ENCODE results near the gene LTBP1.
"Not testable (repeated sequence)": the region's sequence is repeated elsewhere in the genome, so short reads cannot be mapped to it uniquely, and the experiment has no call there.

The LTBP1 gene

GRCh38 chr2:33052361-33052735 is 105.6 kb downstream of the LTBP1 start:
- Histone ChIP-seq H3K4me2 (no peak overlapping the region), H4K20me1 (no peaks in the 10 kb centered on the region), H3K9me3 (peaks cover 7% of the 10 kb centered on the region; the same call in 1 of the 2 replicates), H3K4me1 (no peaks in the 10 kb centered on the region), H3K27ac (no peak overlapping the region), H3K27me3 (no peaks in the 10 kb centered on the region), H3K9ac (no peak overlapping the region), H3K36me3 (no peaks in the 10 kb centered on the region), H3K4me3 (no peak overlapping the region)
- TF ChIP-seq Cebpa-rat (IDR thresholded peaks at IDR 0.05): no peak

- not testable (repeated sequence) for H3K4me3 ChIP-seq, H3K27me3 ChIP-seq, H4K20me1 ChIP-seq, H3K27ac ChIP-seq, H3K9ac ChIP-seq, H3K4me2 ChIP-seq, H3K36me3 ChIP-seq, H3K4me1 ChIP-seq
- peaks cover 11% of the 10 kb centered on the region; the same call in 1 of the 2 replicates for H3K9me3 ChIP-seq
Observed at GRCh38 chr2:33052795-33053194, 106.0 kb downstream of the LTBP1 start.

GRCh38 chr2:33056170-33056569 is 109.4 kb downstream of the LTBP1 start:
- Histone ChIP-seq H4K20me1 (no peaks in the 10 kb centered on the region), H3K27me3 (no peaks in the 10 kb centered on the region), H3K9me3 (peaks cover 12% of the 10 kb centered on the region; the same call in 1 of the 2 replicates), H3K27ac (no peak overlapping the region), H3K4me2 (no peak overlapping the region), H3K36me3 (no peaks in the 10 kb centered on the region), H3K4me1 (peaks cover 11% of the 10 kb centered on the region), H3K9ac (no peak overlapping the region), H3K4me3 (no peak overlapping the region)
- no peak for TF ChIP-seq Cebpa-rat (IDR thresholded peaks at IDR 0.05)

- H3K4me2 ChIP-seq, H3K9ac ChIP-seq, H3K4me3 ChIP-seq, H4K20me1 ChIP-seq, H3K27me3 ChIP-seq, H3K27ac ChIP-seq, H3K36me3 ChIP-seq: not testable (repeated sequence)
- Histone ChIP-seq H3K9me3 (peaks cover 12% of the 10 kb centered on the region; the same call in 1 of the 2 replicates), H3K4me1 (peaks cover 11% of the 10 kb centered on the region)
Observed at GRCh38 chr2:33057307-33058028, 110.7 kb downstream of the LTBP1 start.

- no peak overlapping the region for H3K4me3 ChIP-seq
- H3K36me3 ChIP-seq: no peaks in the 10 kb centered on the region
- H3K9ac ChIP-seq: no peak overlapping the region
- no peaks in the 10 kb centered on the region for H4K20me1 ChIP-seq
- H3K27me3 ChIP-seq: no peaks in the 10 kb centered on the region
- no peak for TF ChIP-seq Cebpa-rat (IDR thresholded peaks at IDR 0.05)
- peak overlapping the region; percentile 21 for H3K4me2 ChIP-seq
- peaks cover 11% of the 10 kb centered on the region for H3K4me1 ChIP-seq
- H3K27ac ChIP-seq: no peak overlapping the region
- peaks cover 12% of the 10 kb centered on the region; the same call in 1 of the 2 replicates for H3K9me3 ChIP-seq
Observed at GRCh38 chr2:33058716-33059470, 112.1 kb downstream of the LTBP1 start.

GRCh38 chr2:33059471-33060156 is 112.9 kb downstream of the LTBP1 start:
- Histone ChIP-seq H3K4me2 (peak overlapping the region; percentile 21), H3K27ac (no peak overlapping the region)

GRCh38 chr2:33060405-33060804 is 113.7 kb downstream of the LTBP1 start:
- Histone ChIP-seq H3K9me3 (peaks cover 12% of the 10 kb centered on the region; the same call in 1 of the 2 replicates), H3K9ac (no peak overlapping the region), H3K4me2 (no peak overlapping the region), H3K27ac (no peak overlapping the region), H3K4me3 (no peak overlapping the region), H3K27me3 (no peaks in the 10 kb centered on the region), H3K4me1 (peaks cover 11% of the 10 kb centered on the region), H3K36me3 (no peaks in the 10 kb centered on the region), H4K20me1 (no peaks in the 10 kb centered on the region)
- TF ChIP-seq Cebpa-rat (IDR thresholded peaks at IDR 0.05): no peak

More at GRCh38 chr2:33059471-33060156, 112.9 kb downstream of the LTBP1 start:
- no peaks in the 10 kb centered on the region for H4K20me1 ChIP-seq
- no peak for TF ChIP-seq Cebpa-rat (IDR thresholded peaks at IDR 0.05)
- no peak overlapping the region for H3K4me3 ChIP-seq
- peaks cover 12% of the 10 kb centered on the region; the same call in 1 of the 2 replicates for H3K9me3 ChIP-seq
- no peaks in the 10 kb centered on the region for H3K36me3 ChIP-seq
- H3K4me1 ChIP-seq: peaks cover 11% of the 10 kb centered on the region
- no peaks in the 10 kb centered on the region for H3K27me3 ChIP-seq
- no peak overlapping the region for H3K9ac ChIP-seq

GRCh38 chr2:33062665-33063250 is 116.0 kb downstream of the LTBP1 start:
- Histone ChIP-seq H3K9me3 (0 out of 2 replicates have a peak, but pooled peaks cover 1% of the 10 kb centered on the region), H4K20me1 (no peaks in the 10 kb centered on the region), H3K36me3 (no peaks in the 10 kb centered on the region), H3K4me3 (no peak overlapping the region), H3K4me2 (no peak overlapping the region), H3K4me1 (peaks cover 11% of the 10 kb centered on the region), H3K27ac (no peak overlapping the region), H3K9ac (no peak overlapping the region), H3K27me3 (no peaks in the 10 kb centered on the region)
- TF ChIP-seq Cebpa-rat (IDR thresholded peaks at IDR 0.05): no peak

GRCh38 chr2:33064349-33064801 is 117.6 kb downstream of the LTBP1 start:
- H3K4me3 ChIP-seq: no peak overlapping the region
- H3K9me3 ChIP-seq: no peaks in the 10 kb centered on the region
- no peaks in the 10 kb centered on the region for H3K36me3 ChIP-seq
- H3K4me2 ChIP-seq: no peak overlapping the region
- peaks cover 4% of the 10 kb centered on the region for H3K4me1 ChIP-seq
- no peak overlapping the region for H3K27ac ChIP-seq
- no peak overlapping the region for H3K9ac ChIP-seq
- no peaks in the 10 kb centered on the region for H4K20me1 ChIP-seq
- no peaks in the 10 kb centered on the region for H3K27me3 ChIP-seq
- no peak for TF ChIP-seq Cebpa-rat (IDR thresholded peaks at IDR 0.05)

All from BLaER1 (cell line).